HUES64 (cell line): Measurements from ENCODE around the gene PPP1R1B.
A peak's percentile ranks its signal among the peaks of the same experiment; 100 is the strongest.

ENCODE experiments used
- H3K27ac ChIP-seq: 2 replicates; pipeline ENCODE4 v1.7.0; 2013; ENCODE audit warnings: low read depth, low read length, inconsistent platforms
- H3K27me3 ChIP-seq: 2 replicates; pipeline ENCODE4 v1.6.1; 2013; ENCODE audit warnings: mild to moderate bottlenecking, low read length; ENCODE audit not compliant: insufficient read depth
- H3K36me3 ChIP-seq: 2 replicates; pipeline ENCODE4 v1.6.1; 2013; ENCODE audit warnings: mild to moderate bottlenecking, low read length; ENCODE audit not compliant: insufficient read depth
- H3K4me1 ChIP-seq: 2 replicates; pipeline ENCODE4 v1.6.1; 2013; ENCODE audit warnings: mild to moderate bottlenecking, low read length, moderate library complexity; ENCODE audit not compliant: insufficient read depth
- H3K4me3 ChIP-seq: 2 replicates; pipeline ENCODE4 v1.5.1; 2013; ENCODE audit warnings: mild to moderate bottlenecking, low read length, moderate library complexity
- H3K9ac ChIP-seq: 2 replicates; pipeline ENCODE4 v1.6.1; 2013; ENCODE audit warnings: mild to moderate bottlenecking, low read depth, low read length
- H3K9me3 ChIP-seq: 2 replicates; pipeline ENCODE4 v1.6.1; 2013; ENCODE audit warnings: low read depth, low read length; ENCODE audit not compliant: insufficient read depth
- WGBS: fragments of 150-250, 120-280 bp; methylation state at CpG from one replicate; pipeline ENCODE4 v1.1.7; 2013; ENCODE audit warnings: missing lambda C conversion rate; 5-methylcytosine and 5-hydroxymethylcytosine counted together

PPP1R1B gene

GRCh38 chr17:39660397-39661385, 33.9 kb downstream of the PPP1R1B start:
- Histone ChIP-seq H3K4me1 (peaks cover 21% of the 10 kb centered on the region), H3K27ac (no peak overlapping the region), H3K9ac (no peak overlapping the region), H3K4me3 (no peak overlapping the region), H3K36me3 (peaks cover 16% of the 10 kb centered on the region), H3K9me3 (no peaks in the 10 kb centered on the region), H3K27me3 (peaks cover 2% of the 10 kb centered on the region; the same call in 1 of the 2 replicates)
- 94% methylated on average over 35 of the region's 35 CpGs for WGBS

GRCh38 chr17:39661744-39662541, 35.2 kb downstream of the PPP1R1B start:
- H3K36me3 ChIP-seq: peaks cover 16% of the 10 kb centered on the region
- no peak overlapping the region for H3K27ac ChIP-seq
- peaks cover 14% of the 10 kb centered on the region for H3K27me3 ChIP-seq
- 87% methylated on average over 8 of the region's 8 CpGs for WGBS
- no peak overlapping the region for H3K4me3 ChIP-seq
- H3K4me1 ChIP-seq: peaks cover 21% of the 10 kb centered on the region
- no peaks in the 10 kb centered on the region for H3K9me3 ChIP-seq
- H3K9ac ChIP-seq: no peak overlapping the region

GRCh38 chr17:39662551-39663339, 36.0 kb downstream of the PPP1R1B start:
- Histone ChIP-seq H3K27ac (peak overlapping the region; percentile 49; the same call in 1 of the 2 replicates), H3K4me3 (no peak overlapping the region), H3K36me3 (peaks cover 16% of the 10 kb centered on the region), H3K27me3 (peaks cover 22% of the 10 kb centered on the region), H3K9me3 (no peaks in the 10 kb centered on the region), H3K9ac (no peak overlapping the region), H3K4me1 (peaks cover 21% of the 10 kb centered on the region)
- 82% methylated on average over 22 of the region's 22 CpGs for WGBS

- H3K27ac ChIP-seq: peak overlapping the region; percentile 49; the same call in 1 of the 2 replicates
- peaks cover 28% of the 10 kb centered on the region for H3K27me3 ChIP-seq
Observed at GRCh38 chr17:39663340-39663687, 36.6 kb downstream of the PPP1R1B start.

GRCh38 chr17:39663688-39664580, 37.2 kb downstream of the PPP1R1B start:
- Histone ChIP-seq H3K9me3 (no peaks in the 10 kb centered on the region), H3K4me1 (peaks cover 21% of the 10 kb centered on the region), H3K4me3 (peak overlapping the region; percentile 43)

More at GRCh38 chr17:39663340-39663687, 36.6 kb downstream of the PPP1R1B start:
- Histone ChIP-seq H3K4me1 (peaks cover 21% of the 10 kb centered on the region), H3K9ac (no peak overlapping the region), H3K36me3 (peaks cover 16% of the 10 kb centered on the region), H3K9me3 (no peaks in the 10 kb centered on the region), H3K4me3 (no peak overlapping the region)
- 17% methylated on average over 1 of the region's 4 CpGs for WGBS

GRCh38 chr17:39664581-39665561, 38.1 kb downstream of the PPP1R1B start, which contains the start of gene TCAP:
TCAP (plus strand) TSS chr17:39665349; CDS start chr17:39665360, 11 bp downstream.
- H3K4me1 ChIP-seq: peaks cover 21% of the 10 kb centered on the region
- H3K9ac ChIP-seq: no peak within 1 kb of the TSS
- no peak within 1 kb of the TSS for H3K4me3 ChIP-seq
- no peaks in the 10 kb centered on the region for H3K9me3 ChIP-seq
- no peak within 1 kb of the TSS; the same call in 1 of the 2 replicates for H3K27ac ChIP-seq
- WGBS: 70% methylated on average over 15 of the region's 15 CpGs
- peaks cover 43% of the 10 kb centered on the region for H3K27me3 ChIP-seq
- peaks cover 11% of the 10 kb centered on the region for H3K36me3 ChIP-seq

More at GRCh38 chr17:39663688-39664580, 37.2 kb downstream of the PPP1R1B start:
- whole genome bisulfite sequencing: 13% methylated on average over 17 of the region's 17 CpGs
- no peak overlapping the region; the same call in 1 of the 2 replicates for H3K27ac ChIP-seq
- peaks cover 16% of the 10 kb centered on the region for H3K36me3 ChIP-seq
- H3K9ac ChIP-seq: no peak overlapping the region
- peaks cover 34% of the 10 kb centered on the region for H3K27me3 ChIP-seq

- Histone ChIP-seq H3K4me3 (no peak overlapping the region), H3K9me3 (no peaks in the 10 kb centered on the region), H3K27ac (no peak overlapping the region), H3K36me3 (0 out of 2 replicates have a peak, but pooled peaks cover 5% of the 10 kb centered on the region), H3K27me3 (peaks cover 44% of the 10 kb centered on the region), H3K9ac (no peak overlapping the region), H3K4me1 (peaks cover 21% of the 10 kb centered on the region)
- WGBS: 69% methylated on average over 17 of the region's 17 CpGs
Observed at GRCh38 chr17:39665642-39666224, 39.0 kb downstream of the PPP1R1B start.

- no peak overlapping the region for H3K9ac ChIP-seq
- H3K9me3 ChIP-seq: no peaks in the 10 kb centered on the region
- no peak overlapping the region for H3K4me3 ChIP-seq
- H3K27ac ChIP-seq: no peak overlapping the region
- 0 out of 2 replicates have a peak, but pooled peaks cover 1% of the 10 kb centered on the region for H3K36me3 ChIP-seq
- peaks cover 44% of the 10 kb centered on the region for H3K27me3 ChIP-seq
- peaks cover 21% of the 10 kb centered on the region for H3K4me1 ChIP-seq
- WGBS: 58% methylated on average over 2 of the region's 2 CpGs
Observed at GRCh38 chr17:39666231-39666600, 39.5 kb downstream of the PPP1R1B start.
